SU-DHL-6 (cell line): ENCODE data around the gene TPPP3.

ENCODE experiments used
- CTCF ChIP-seq: fragments of 200-600 bp; sonication (generic); IDR thresholded peaks from one replicate; pipeline ENCODE4 v1.5.1; 2017; ENCODE audit warnings: antibody characterized with exemption, mild to moderate bottlenecking, low read length, moderate library complexity; ENCODE audit not compliant: insufficient read depth, poor library complexity, severe bottlenecking
- EZH2phosphoT487 ChIP-seq: fragments of 200-600 bp; sonication (generic), shearing (Covaris generic); conservative IDR thresholded peaks from 2 replicates; pipeline ENCODE4 v1.6.1; 2018; ENCODE audit warnings: mild to moderate bottlenecking, antibody characterized with exemption, low read length, moderate library complexity, mixed read lengths

- TF ChIP-seq CTCF: peak; percentile 47
- TF ChIP-seq EZH2phosphoT487: no peak
These were observed 20.6 kb downstream of the TPPP3 start for GRCh38 chr16:67372664-67373063.
